GOT3 (cell line): ENCODE results near the gene PSTK.

Experiments
- DNase-seq: peaks from one replicate; lab custom pipeline; 2025; ENCODE audit warnings: mixed read lengths; lab: John Stamatoyannopoulos, UW

The PSTK gene

DNA sequence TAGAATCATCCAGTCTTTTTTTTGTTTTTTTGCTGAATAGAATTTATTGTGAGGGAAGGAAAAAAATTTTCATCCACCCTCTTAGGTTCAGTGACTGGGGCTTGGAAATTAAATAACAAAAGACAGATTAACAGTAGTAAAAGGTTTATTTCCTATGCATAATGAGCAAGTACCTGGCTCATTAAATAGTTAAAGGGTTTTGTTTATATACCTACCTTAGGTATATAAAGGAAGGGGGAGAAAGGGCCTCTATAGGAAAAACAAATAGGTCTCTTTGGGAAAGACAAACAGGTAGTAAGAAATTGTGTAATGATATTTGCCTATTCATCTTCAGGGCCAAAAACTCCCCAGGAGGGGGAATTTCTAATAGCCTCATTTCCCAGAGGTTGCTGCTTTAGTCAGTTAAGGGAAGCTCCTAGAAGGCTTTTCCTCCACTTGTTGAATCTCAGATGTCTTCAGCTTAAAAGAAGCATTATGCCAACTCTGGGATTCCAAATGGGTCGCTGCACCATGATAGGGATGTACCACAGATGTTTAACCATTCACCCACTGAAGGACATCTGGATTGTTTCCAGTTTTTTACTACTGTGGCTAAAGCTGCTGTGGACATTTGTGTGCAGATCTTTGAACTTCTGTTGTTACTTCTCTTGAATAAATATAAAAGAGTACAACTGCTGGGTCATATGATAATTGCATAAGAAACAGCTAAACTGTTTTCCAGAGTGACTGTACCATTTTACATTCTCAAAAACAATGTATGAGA, 39.9 kb downstream of the PSTK start:
- no peak for DNase-seq

DNA sequence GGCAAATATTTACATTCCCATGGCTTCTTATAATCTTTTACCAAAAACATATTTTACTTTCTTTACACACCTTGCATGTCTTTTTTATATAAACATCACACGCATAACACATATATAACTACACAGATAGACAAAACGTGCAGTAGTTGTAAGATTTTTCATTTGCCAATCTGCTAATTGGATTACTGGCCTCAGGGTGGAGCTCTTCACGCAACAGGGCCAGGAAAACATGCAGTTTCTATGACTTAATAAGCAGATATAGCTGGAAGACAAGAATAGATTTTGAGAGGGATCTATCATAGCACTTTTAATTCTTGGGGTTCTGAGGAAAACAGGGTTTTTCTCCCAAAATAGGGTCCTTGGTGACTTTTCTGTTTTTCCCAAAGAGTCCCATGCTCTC, 41.3 kb downstream of the PSTK start:
- DNase-seq, result no peak

DNA sequence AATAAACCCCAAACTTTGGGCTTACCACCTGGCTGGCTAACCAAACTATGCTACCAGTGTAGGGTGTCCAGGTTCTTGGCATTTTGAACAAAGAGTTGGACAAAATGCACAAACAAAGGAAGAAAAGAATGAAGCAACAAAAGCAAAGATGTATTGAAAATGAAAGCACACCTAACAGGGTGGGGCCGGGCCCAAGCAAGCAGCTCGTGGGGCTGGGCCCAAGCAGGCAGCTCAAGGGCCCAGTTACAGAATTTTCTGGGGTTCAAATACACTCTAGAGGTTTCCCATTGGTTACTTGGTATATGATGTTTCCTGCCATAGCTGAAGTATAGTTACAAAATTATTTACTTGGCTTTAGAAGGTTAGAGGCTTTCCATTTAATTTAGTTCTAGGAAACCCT, 44.3 kb downstream of the PSTK start:
- no peak for DNase-seq

DNA sequence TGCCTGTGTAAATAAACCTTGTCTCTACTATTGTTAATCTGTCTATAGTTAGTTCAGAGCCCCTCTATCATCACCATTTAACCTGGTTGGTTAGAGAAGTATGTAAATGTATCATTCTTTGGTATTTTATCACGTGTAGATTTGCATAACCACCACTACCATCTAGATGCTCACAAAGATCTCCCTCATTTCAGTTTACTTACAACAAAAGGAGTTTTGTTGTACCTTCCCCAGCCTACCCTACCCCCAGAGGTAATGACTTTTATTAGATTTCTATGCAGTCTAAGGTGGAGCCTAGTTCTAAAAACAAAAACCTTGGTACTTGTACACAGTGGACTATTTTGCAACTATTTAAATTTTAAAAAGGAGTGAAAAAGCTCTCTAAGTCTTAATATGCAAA, 46.1 kb downstream of the PSTK start:
- no peak for DNase-seq

DNA sequence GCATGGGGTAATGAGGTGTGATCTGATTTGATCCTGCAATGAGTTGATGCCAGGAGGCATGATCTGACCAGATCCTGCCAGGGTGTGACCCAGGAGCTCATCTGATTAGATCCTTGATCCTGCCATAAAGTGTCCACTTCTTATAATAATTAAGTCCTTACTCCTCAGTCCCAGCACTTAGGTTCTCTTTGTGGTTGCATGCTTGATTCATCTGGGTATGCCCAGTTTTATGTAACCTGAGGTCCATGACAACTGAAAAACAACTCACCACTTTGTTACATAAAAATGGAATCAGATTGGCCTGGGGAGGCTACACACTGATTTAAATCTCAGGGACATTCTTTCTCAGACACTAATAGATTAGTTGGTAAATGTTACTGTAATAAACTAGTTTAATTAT, 47.7 kb downstream of the PSTK start:
- DNase-seq, result no peak

DNA sequence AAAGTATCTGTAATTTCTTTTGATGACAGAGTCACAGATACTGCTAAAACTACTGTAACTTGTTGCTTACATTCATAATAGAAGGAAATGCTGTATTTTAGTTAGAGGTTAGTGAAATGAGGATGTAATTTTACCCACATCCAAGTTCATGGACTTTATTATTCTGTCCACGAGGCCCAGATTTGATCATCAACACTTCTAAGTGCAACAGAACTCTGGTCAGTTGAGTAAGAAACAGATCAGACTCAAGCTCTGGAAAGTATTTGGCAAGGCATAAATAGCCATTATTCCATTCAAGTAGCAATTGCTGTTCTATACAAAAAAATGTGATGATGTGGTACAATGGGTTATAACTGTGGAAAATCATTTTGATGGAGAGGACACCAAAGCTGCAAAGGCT, 50.9 kb downstream of the PSTK start:
- DNase-seq, result no peak

DNA sequence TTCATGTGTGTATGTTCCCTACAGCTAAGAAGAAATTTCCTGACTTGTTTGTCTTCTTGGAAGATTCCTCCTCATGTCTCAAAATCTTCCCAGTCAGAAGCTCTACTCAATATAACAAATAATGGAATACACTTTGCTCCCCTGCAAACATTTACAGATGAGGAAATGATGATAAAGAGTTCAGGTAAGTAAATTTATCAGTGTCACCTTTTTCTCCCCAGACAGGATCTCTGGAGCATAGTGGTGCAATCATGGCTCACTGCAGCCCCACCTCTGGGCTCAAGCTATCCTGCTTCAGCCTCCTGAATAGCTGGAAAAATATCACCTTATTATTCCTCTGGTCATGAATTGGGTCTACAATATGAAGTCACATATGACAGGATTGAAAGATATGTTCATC, 54.1 kb downstream of the PSTK start:
- no peak for DNase-seq

DNA sequence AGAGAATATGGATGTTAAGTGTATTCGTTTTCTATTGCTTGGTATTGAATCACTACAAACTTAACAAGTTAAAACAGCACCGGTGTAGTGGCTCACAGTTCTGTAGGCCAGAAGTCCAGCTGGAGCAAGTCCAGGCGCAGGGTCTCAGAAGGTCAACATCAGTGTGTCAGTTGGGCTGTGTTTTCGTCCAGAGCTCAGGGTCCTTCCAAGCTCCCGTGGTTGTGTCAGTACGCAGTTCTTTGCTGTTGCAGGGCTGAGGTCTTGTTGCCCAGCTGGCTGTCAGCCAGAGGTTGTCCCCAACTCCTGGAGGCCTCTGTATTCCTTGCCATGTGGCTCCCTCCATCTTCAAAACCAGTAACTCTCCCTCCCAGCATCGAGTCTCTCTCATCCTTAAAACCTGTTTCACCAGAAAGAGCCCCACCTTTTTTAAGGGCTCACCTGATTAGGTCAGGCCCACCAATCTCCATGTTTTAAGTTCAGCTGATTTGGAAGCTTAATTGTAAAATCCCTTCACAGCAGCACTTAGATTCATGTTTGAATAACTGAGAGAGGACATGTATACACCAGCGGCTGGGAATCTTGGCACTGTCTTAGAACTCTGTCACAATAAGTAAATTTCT, 55.4 kb downstream of the PSTK start:
- no peak for DNase-seq

DNA sequence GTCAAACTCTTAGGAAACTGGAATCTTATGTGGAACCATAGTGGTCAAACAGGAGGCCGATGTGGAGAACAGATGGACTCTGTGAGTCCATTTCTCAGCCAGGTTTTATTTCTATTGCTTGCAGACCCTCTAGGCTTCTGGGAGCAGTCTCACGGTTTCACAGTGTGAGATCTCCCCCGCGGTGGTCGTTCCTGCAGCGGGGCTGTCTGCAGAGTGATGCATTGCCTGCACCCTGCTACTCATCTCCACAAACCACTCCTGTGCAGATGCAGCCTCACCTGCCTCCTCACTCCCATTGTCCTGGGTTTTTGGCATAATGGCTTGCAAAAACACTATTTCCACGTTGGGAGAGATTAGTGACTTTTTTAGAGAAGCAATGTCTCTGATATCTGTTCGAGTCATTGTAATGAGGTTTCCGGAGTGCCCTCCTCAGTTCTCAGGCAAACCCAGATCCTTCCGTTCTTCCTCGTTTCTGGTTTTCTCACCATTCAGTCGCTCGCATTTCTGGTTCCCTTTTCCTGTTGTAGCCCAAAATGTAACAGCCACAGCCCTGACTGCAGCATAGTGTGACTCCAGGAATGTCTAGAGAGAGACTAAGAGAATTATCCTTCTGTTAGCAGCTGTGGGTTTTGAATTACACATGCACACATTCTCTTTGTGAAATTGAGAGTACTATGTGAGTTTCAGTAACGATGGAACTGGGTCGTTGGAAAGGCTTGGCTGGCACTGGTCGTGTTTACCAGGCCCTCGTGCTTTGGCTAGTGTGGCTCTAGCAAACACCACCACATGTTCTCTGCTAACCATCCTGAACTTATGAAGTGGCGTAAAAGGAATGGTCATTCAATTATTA, 58.8 kb downstream of the PSTK start:
- DNase-seq, result no peak

DNA sequence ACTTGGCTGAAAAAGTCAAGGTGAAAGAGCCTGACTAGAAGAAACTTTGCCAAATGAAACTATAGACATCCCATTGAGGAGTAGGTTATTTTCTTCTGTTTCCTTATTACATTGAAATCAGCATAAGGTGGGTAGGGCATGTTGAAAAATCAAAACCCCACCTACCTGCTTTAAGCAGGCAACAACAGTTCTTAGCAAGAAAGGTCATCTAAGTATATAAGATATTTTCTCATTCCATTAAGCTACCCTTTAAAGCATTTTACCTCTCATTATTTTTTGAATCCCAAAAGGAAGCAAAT, 59.4 kb downstream of the PSTK start:
- DNase-seq, result no peak
